Nephron (organoid): ENCODE data around the gene EMID1.
"Not testable (repeated sequence)": the region's sequence is repeated elsewhere in the genome, so short reads cannot be mapped to it uniquely, and the experiment has no call there.

Source experiments
- H3K27ac Mint-ChIP-seq, 3 experiments: 2 replicates each; pipeline ENCODE4 v1.8.0; 2020; ENCODE audit warnings: mixed read lengths in 3 of 3, mild to moderate bottlenecking in 2 of 3, moderate library complexity in 1 of 3
- H3K27me3 Mint-ChIP-seq: 2 replicates; pipeline ENCODE4 v1.8.0; 2021; ENCODE audit warnings: low read depth, mild to moderate bottlenecking, moderate library complexity, mixed read lengths
- H3K36me3 Mint-ChIP-seq: 2 replicates; pipeline ENCODE4 v1.8.0; 2020; ENCODE audit warnings: low read depth, mixed read lengths
- H3K4me1 Mint-ChIP-seq: 2 replicates; pipeline ENCODE4 v1.8.0; 2020; ENCODE audit warnings: mixed read lengths
- H3K4me3 Mint-ChIP-seq, 3 experiments: 2 replicates each; pipeline ENCODE4 v1.8.0; 2020; ENCODE audit warnings: mild to moderate bottlenecking in 3 of 3, mixed read lengths in 3 of 3, moderate library complexity in 2 of 3
- H3K9me3 Mint-ChIP-seq: 2 replicates; pipeline ENCODE4 v1.8.0; 2020; ENCODE audit warnings: mixed read lengths
- CTCF ChIP-seq, 3 experiments: fragments of 200-600 bp; sonication (generic); IDR thresholded peaks; one replicate each; pipeline ENCODE4 v1.5.0; 2021; ENCODE audit warnings: antibody characterized with exemption in 3 of 3; ENCODE audit not compliant: unreplicated experiment in 3 of 3

EMID1 gene

DNA sequence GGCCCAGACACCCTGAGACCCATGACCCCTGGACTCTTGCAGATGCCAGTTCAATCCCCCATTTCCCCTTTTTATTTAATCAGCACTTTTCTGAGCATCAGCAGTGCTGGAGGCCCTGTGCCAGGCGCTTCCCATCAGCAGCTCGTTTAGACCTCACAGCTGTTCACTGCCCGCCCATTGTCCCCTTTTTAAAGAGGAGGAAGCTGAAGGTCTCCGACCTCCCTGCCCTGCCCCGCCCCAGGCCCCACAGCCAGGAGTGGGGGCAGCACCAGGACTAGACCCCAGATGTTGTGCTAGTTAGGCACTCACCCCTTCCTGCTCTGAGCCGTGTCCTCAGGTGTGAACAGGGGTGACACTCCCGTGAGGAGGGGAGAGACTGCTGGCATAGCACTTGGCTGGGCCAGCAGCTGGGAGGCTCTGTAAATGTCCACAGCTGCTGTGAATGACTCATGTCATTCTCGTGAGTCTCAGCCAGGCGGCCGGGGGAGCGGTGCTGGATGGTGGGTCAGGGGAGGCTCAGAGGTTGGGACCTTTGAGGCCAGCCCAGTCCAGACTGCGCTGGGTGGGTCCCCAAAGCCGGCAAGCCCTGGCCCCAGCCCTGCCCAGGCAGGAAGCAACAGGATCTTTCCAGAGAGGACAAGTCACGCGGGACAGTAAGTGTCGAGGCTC is 19.9 kb downstream of the EMID1 start:
- H3K27me3 Mint-ChIP-seq, result no peaks in the 10 kb centered on the region
- peak overlapping the region in 2 of 3 experiments; percentile 30 to 68 for H3K27ac Mint-ChIP-seq
- no peaks in the 10 kb centered on the region for H3K36me3 Mint-ChIP-seq
- no peak overlapping the region for H3K4me3 Mint-ChIP-seq
- no peaks in the 10 kb centered on the region for H3K9me3 Mint-ChIP-seq
- TF ChIP-seq CTCF (IDR thresholded peaks at IDR 0.05; ENCODE audit: unreplicated experiment in 3 of 3), result no peak
- peaks cover 9% of the 10 kb centered on the region for H3K4me1 Mint-ChIP-seq

GRCh38 chr22:29226351-29226981 is 20.8 kb downstream of the EMID1 start:
- Mint-ChIP-seq H3K36me3 (no peaks in the 10 kb centered on the region), H3K4me3 (no peak overlapping the region), H3K4me1 (peaks cover 9% of the 10 kb centered on the region), H3K9me3 (no peaks in the 10 kb centered on the region), H3K27me3 (peaks cover under 1% of the 10 kb centered on the region), H3K27ac (peak overlapping the region in 1 of 3 experiments; percentile 13)
- no peak for TF ChIP-seq CTCF (IDR thresholded peaks at IDR 0.05; ENCODE audit: unreplicated experiment in 3 of 3)

- Mint-ChIP-seq H3K27me3 (peaks cover 4% of the 10 kb centered on the region), H3K4me3 (no peak overlapping the region), H3K27ac (no peak overlapping the region), H3K4me1 (no peaks in the 10 kb centered on the region), H3K9me3 (peaks cover 12% of the 10 kb centered on the region), H3K36me3 (peaks cover 15% of the 10 kb centered on the region)
- TF ChIP-seq CTCF (IDR thresholded peaks at IDR 0.05; ENCODE audit: unreplicated experiment in 3 of 3), result no peak
Measured at GRCh38 chr22:29230972-29231875, 25.5 kb downstream of the EMID1 start.

DNA sequence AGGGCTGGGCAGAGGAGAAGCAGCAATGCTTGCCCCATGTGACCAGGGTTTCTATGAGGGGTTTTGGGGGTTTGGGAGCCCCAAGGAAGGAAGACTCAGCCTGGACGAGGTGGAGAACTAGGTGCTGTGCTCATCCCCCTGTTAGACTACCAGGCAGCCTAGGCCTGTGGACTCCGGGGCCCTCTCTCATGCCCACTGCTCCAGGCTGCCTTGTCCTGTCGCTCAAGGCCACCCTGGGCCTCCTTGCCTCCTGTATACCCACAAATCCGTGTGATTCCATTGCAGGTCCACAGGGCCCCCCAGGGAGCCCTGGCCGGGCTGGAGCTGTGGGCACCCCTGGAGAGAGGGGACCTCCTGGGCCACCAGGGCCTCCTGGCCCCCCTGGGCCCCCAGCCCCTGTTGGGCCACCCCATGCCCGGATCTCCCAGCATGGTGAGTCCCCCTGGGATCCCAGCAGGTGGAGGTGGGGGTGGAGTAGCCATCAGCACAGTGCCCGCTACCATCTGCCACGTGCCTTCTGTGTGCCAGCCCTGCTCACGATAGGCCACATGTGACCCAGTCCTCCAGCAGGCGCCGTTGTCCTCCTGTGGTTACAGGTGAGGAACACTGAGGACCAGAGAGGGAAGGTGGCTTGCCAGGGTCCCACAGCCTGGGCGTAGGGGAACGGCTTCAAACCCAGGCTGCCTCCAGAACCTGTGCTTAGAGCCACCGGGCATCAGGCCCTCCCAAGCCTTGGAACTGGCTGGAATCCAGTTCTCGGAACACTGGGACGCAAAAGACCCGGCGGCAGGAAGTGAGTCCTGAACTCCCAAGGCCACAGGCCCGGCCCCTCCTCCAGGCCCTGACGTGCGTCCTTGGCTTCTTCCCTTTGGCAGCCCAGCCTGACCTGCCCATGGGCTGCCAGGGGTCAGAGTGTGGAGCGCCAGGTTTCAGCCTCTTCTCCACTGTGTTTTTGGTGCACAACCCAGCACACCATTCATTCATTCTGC is 26.6 kb downstream of the EMID1 start:
- Mint-ChIP-seq H3K4me3 (no peak overlapping the region), H3K4me1 (no peaks in the 10 kb centered on the region), H3K36me3 (peaks cover 15% of the 10 kb centered on the region), H3K27me3 (peaks cover 4% of the 10 kb centered on the region), H3K27ac (no peak overlapping the region), H3K9me3 (peaks cover 12% of the 10 kb centered on the region)
- no peak for TF ChIP-seq CTCF (IDR thresholded peaks at IDR 0.05; ENCODE audit: unreplicated experiment in 3 of 3)

DNA sequence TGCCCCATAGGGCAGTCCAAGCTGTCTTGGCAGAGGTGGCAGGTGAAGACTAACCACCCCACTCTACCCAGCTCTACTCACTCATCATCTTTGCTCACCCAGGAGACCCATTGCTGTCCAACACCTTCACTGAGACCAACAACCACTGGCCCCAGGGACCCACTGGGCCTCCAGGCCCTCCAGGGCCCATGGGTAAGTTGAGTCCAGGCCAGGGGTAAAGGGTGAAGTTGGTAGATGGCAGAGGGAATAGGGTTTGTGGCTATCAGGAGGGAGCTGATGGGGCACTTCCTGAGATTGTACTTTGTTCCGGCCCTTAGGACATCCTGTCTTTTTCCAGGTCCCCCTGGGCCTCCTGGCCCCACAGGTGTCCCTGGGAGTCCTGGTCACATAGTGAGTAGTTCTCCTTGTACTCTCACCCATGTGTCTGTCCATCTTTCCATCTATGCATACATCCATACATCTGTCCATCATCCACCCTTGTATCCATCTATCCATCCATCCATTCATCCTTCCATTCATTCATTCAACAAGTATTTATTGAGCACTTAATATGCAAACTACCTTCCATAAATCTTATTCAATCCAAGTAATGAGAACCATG is 27.7 kb downstream of the EMID1 start:
- no peak overlapping the region for H3K4me3 Mint-ChIP-seq
- peaks cover 4% of the 10 kb centered on the region for H3K27me3 Mint-ChIP-seq
- peaks cover 20% of the 10 kb centered on the region for H3K36me3 Mint-ChIP-seq
- no peaks in the 10 kb centered on the region for H3K4me1 Mint-ChIP-seq
- H3K27ac Mint-ChIP-seq, result no peak overlapping the region
- TF ChIP-seq CTCF (IDR thresholded peaks at IDR 0.05; ENCODE audit: unreplicated experiment in 3 of 3), result no peak
- H3K9me3 Mint-ChIP-seq, result peaks cover 12% of the 10 kb centered on the region

- H3K36me3 Mint-ChIP-seq, result peaks cover 64% of the 10 kb centered on the region
- H3K4me3 Mint-ChIP-seq, H3K4me1 Mint-ChIP-seq, H3K27me3 Mint-ChIP-seq: not testable (repeated sequence)
- H3K9me3 Mint-ChIP-seq, result peaks cover 44% of the 10 kb centered on the region
- peak overlapping the region; percentile 17 to 91 (median 50) for H3K27ac Mint-ChIP-seq
Measured at GRCh38 chr22:29240481-29240880, 34.8 kb downstream of the EMID1 start.
